ENCODE data around the gene PDXDC1. TPM values are rescaled to one million over a fixed set of nuclear protein-coding genes. Genes with fewer than 3 reads are reported as not detected.

Gene PDXDC1
- 121 and 140 TPM in 2 replicates for total RNA-seq

GRCh38 chr16:14974656-14975417, at the start of gene PDXDC1:
PDXDC1 (plus strand) TSS chr16:14975026; CDS start chr16:14975200, 174 bp downstream.

GRCh38 chr16:14937143-14937542, 37.7 kb upstream of the PDXDC1 start, which contains the start of gene NPIPA1:
NPIPA1 (plus strand) TSS chr16:14937443; CDS start chr16:14937443, 0 bp downstream.

DNA sequence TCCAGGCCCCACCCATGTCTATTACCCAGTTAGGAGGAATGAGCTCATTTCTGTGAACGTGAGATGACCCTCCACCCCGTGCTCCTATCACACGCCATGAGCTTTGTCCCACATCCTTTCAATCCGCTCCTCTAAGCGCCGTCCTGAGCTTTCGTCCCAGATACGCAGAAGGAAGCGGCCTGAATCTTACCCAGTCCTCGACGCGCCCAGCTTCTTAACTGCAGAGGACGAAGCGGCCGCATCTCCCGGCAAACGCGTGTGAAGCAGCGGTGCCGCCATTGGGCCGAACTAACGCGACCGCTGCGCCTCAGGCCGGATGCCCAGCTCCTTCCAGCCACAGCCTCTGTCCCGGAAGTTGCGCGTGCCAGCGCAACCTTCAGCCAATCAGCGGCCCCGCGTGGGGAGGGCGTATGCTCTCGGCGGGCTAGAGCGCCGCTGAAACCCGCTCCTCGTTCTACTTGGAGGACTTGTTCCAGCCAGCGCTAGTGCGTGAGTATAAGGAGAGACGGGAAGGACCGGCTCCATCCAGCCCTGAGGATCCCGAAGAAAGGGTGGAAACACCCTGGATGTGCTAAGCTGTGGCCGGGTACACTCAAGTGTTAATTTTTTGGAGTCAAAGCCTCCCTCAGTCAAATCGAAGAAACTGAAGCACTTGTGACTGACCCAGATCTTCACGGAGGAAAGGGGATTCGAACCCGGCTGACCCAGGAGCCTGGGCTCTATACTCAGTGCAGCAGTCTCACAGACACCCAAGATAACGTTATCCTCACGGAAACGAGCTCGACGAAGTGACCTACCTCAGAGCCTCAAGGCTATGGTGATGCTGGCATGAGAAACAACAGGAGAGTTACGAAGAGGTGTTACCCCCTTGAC, 119.4 kb downstream of the PDXDC1 start, which contains the start of gene RRN3:
TSS of gene RRN3 (minus strand) at position 318 of the 873 bp plus-strand sequence. CDS start at position 279, 39 bp downstream.

Other genes with a start within 250 kb of the PDXDC1 start
- gene NPIPA2, start 232.5 kb upstream of the PDXDC1 start, total RNA-seq: 0.59 TPM in 1 of 2 replicates, not detected in the other
- 244 and 299 TPM in 2 replicates for gene NOMO1, start 141.3 kb upstream of the PDXDC1 start, total RNA-seq
- 63.5 and 121 TPM in 2 replicates for gene NPIPA1, start 37.6 kb upstream of the PDXDC1 start, total RNA-seq
- gene NTAN1, start 81.0 kb downstream of the PDXDC1 start, total RNA-seq: 41.0 and 51.3 TPM in 2 replicates
- 38.0 and 53.0 TPM in 2 replicates for gene RRN3, start 119.2 kb downstream of the PDXDC1 start, total RNA-seq